HG03457 (cell line): ENCODE data around the gene IL1R1.

Experiments
- ATAC-seq: cut with Tn5 transposase; IDR thresholded peaks from one replicate; pipeline ENCODE4 v1.9.1; 2021; ENCODE audit warnings: moderate number of reproducible peaks; ENCODE audit not compliant: unreplicated experiment

Gene IL1R1

GRCh38 chr2:102197389-102198137, 55.0 kb downstream of the IL1R1 start:
- ATAC-seq, result no peak

GRCh38 chr2:102200539-102200938, 58.0 kb downstream of the IL1R1 start:
- ATAC-seq, result no peak

- no peak for ATAC-seq
Observed at GRCh38 chr2:102204638-102205037, 62.1 kb downstream of the IL1R1 start.

- no peak for ATAC-seq
Observed at GRCh38 chr2:102206666-102207341, 64.3 kb downstream of the IL1R1 start.

GRCh38 chr2:102208774-102209173, 66.2 kb downstream of the IL1R1 start:
- no peak for ATAC-seq

- ATAC-seq, result no peak
Observed at GRCh38 chr2:102209474-102209873, 66.9 kb downstream of the IL1R1 start.

GRCh38 chr2:102217032-102217431, 74.5 kb downstream of the IL1R1 start:
- no peak for ATAC-seq

- no peak for ATAC-seq
Observed at GRCh38 chr2:102224824-102225739, 82.5 kb downstream of the IL1R1 start.

- no peak for ATAC-seq
Observed at GRCh38 chr2:102226171-102226570, 83.6 kb downstream of the IL1R1 start.

GRCh38 chr2:102226612-102227391, 84.3 kb downstream of the IL1R1 start:
- no peak for ATAC-seq

- no peak for ATAC-seq
Observed at GRCh38 chr2:102229141-102229769, 86.7 kb downstream of the IL1R1 start.
